GM18526 (cell line): ENCODE measurements around the gene MLX.
A peak's percentile ranks its signal among the peaks of the same experiment; 100 is the strongest.

Experiments
- POLR2A ChIP-seq: IDR thresholded peaks from 3 replicates; pipeline ENCODE4 v1.6.1; 2011; ENCODE audit not compliant: insufficient read length; ENCODE audit errors: extremely low read depth

MLX gene

DNA sequence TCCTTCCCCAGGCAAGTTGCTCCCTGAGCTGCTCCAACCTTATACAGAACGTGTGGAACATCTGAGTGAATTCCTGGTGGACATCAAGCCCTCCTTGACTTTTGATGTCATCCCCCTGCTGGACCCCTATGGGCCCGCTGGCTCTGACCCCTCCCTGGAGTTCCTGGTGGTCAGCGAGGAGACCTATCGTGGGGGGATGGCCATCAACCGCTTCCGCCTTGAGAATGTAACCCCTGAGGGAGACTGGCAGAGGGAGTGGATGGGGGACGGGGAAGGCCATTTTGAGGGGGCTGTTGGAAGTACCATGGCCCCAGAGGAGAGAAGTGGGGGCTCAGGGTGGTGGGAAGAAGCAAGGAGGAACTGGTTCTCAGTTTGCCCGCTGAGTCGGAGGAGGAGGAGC is 3.0 kb upstream of the MLX start:
- no peak for TF ChIP-seq POLR2A

GRCh38 chr17:42564815-42565522 is 1.9 kb upstream of the MLX start:
- TF ChIP-seq POLR2A, result no peak

DNA sequence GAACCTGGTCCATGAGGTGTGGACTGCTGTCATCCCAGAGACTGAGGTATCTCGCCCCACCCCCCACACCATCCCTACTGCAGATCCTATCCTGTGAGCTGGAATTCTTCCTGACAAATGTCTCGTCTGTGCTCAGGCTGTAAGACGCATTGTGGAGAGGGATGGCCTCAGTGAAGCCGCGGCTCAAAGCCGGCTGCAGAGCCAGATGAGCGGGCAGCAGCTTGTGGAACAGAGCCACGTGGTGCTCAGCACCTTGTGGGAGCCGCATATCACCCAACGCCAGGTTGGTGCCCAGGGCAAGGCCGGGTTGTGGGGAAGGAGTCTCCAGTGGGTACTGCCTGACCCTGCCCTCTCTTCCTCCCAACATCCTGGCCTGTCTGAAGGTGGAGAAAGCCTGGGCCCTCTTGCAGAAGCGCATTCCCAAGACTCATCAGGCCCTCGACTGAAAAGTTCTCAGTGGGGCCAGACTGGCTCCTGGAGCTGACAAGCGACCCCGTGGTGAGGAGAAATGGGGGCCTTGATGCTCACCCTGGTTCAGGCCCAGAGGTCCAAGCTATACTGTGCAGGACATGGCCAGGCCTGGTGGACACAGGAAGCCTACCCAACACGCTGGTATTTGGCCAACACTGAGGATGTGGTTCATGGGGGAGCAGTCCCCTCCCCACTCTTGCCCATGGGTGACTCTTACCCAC is 1.2 kb upstream of the MLX start:
- no peak for TF ChIP-seq POLR2A

GRCh38 chr17:42566215-42566882 is 551 bp upstream of the MLX start:
- no peak for TF ChIP-seq POLR2A

DNA sequence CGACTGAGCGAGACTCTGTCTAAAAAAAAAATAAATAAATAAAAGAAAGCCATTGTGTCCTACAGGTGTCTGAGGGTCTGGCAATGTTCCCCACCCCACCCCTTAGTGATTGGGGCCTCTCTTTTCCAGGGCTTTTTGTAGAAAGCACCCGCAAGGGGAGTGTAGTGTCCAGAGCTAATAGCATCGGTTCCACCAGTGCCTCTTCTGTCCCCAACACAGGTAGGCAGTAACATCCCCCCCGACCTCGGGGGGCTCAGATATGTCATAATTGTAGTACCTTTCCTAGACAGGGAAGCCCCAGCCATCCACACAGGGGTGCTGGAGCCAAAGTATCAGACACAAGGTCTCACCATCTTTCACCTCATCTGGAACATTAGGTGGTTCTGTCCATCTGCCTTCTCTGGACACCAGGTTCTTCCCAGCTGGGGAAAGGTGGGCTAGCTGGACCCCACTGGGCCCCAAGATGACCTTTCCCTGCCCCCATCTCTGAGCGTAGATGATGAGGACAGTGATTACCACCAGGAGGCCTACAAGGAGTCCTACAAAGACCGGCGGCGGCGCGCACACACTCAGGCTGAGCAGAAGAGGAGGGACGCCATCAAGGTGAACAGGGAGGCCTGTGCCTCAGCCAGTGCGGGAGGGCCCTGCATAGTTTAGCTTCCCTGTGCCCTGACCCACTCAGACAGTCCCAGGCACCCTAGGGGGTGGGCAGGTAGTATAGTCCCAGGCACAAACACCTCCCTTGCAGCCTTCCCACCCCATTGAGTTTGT is 1.6 kb downstream of the MLX start:
- no peak for TF ChIP-seq POLR2A

- no peak for TF ChIP-seq POLR2A
Observed at GRCh38 chr17:42571435-42572225, 4.7 kb downstream of the MLX start.

GRCh38 chr17:42573095-42573494 is 6.2 kb downstream of the MLX start:
- no peak for TF ChIP-seq POLR2A

- TF ChIP-seq POLR2A, result no peak
Observed at GRCh38 chr17:42574463-42574862, 7.6 kb downstream of the MLX start.

DNA sequence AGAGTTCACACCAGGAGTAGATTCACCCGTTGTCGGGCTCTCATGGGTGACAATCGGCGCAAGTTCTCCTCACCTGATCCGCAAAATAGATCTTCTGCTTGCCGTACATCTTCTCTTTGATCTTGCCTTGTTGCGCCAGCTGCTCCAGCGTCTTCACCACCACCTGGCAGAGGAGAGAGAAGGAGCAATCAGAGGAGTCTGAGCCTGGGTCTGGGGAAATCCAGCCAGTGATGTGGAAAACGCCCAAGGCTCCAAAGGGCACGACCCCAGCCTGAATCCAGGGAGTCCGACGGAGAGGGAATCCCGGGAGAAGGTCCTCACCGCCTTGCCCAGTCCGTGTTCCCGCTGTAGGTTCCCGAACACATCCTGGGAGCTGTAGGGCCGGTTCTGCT is 10.2 kb downstream of the MLX start:
- no peak for TF ChIP-seq POLR2A

DNA sequence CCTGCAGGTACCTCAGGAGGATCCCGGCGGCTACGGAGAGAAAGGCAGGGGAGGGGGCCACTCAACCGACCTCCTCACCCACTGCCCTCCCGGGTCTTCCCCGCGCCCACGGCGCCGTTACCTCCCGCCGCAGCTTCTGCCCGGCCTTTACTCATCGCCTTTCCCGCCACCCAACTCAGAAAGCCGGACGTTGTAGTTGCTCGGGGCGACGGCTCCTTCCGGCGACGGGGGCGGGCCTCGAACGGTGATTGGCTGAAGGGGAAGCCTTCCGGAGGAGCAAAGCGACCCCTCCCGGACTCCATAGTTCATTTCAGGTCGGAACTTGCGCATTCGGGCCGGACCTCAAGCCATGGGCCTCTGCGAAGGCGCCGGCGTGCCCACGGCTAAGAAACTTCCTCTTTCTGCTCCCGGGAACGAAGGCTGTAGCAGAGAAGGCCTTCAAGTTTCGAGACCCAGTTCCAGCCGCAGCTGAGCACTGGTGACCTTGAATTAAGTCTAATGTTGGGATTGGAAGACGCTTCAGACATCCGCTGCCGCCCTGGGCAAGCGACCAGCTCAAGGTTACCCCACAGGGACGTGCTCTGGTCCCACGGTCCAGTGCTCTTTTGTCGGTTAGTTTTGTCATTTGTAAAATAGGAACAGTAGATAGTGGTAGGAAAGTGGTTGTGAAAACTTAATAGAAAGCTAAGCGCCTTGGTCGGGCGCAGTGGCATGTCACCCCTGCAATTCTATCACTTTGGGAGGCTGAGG is 10.8 kb downstream of the MLX start, which contains the start of gene PSMC3IP:
TSS of gene PSMC3IP (minus strand) at position 198 of the 750 bp plus-strand sequence. CDS start at position 155, 43 bp downstream.
- TF ChIP-seq POLR2A, result peak; percentile 82

DNA sequence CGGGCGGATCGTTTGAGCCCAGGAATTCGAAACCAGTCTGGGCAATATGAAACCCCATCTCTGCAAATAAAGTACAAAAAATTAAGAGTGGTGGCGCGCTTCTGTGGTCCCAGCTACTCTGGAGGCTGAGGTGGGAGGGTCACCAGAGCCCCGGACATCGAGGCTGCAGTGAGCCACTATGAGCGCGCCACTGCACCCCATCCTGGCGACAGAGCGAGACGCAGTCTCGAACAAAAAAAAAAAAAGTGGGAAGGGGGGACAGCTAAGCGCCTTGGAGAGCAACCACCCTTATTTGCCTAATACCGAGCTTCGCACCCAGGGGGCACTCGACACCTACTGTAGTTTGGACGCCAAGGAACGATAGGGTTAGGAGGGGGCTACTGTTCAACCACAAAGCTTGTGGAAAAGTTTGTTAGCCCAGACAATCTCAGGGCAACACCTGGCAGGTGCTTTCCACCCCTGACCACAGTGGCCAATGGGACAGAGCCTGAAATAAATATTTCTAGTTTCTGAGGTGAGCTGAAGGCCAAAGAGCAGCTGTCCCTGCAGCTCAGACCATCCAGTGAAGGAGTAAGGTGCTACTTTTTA is 11.5 kb downstream of the MLX start:
- TF ChIP-seq POLR2A, result no peak

DNA sequence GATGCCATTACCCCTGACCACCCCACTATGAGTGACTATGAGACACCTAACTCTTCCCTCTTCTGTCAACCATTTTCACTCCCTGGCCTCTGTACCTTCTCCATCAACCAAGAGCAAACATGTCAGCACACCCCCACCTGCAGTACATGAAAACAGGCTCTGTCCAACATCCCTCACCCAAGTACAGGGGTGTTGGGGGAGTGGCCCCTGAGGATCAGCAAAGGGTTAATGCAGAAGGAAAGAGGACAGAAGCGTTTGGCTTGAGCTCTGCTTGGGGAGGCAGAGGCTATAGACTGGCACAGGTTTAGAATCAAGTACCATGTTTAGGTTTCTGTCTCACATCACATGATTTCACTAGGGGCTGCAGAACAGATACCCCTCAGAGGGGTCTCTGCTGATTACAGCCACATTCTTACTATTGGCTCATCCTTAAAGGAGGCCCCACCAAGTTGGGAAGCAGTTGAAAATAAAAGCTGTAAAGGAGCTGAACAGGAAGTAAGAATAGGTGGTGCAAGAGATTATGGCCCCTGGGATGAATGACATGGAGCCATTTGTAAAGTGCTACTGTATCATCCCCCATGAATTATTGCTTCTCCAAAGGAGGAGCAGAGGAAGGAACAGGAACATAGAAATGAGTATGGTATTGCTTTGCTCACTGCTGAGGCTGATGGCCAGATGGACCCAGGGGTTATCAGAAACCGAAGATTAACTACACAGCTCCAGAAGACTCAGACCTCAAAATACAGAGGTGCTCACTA is 13.1 kb downstream of the MLX start:
- TF ChIP-seq POLR2A, result no peak

DNA sequence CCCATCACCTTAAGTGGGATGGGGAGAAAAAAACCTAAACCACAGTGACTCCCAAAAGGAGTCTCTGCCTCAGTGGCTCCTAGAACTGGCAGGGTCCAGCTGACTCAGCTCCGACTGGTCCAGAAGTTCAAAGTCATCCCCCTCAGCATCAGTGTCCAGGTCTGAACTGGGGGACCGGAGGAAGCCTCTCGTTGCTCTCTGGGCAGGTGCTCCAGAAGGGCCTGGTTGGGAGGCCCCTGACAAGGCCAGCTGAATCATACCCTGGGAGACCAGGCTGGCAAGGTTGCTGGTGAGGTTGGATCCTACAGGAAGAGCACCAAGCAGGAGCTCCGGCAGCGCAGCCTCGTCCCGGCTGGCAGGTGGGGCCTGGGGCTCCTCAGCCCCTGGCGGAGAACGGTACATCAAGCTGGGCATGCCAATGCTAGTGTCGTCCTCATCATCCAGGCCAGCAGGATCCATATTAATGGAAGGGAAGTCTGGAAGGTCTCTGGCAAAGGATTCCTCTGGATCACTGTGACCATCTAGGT is 14.9 kb downstream of the MLX start:
- no peak for TF ChIP-seq POLR2A
